Dermis lymphatic vessel endothelial cell (primary cell): ENCODE measurements around the gene CHMP1B. TPM values are rescaled to one million over a fixed set of nuclear protein-coding genes. Genes with fewer than 3 reads are reported as not detected.

Source experiments
- total RNA-seq: library from RNA; depleted of rRNA; stranded (reverse); fragments of >200 nt; gene quantifications from 2 replicates; pipeline ENCODE4 v1.2.1, GENCODE V29; 2014

The CHMP1B gene, protein sequence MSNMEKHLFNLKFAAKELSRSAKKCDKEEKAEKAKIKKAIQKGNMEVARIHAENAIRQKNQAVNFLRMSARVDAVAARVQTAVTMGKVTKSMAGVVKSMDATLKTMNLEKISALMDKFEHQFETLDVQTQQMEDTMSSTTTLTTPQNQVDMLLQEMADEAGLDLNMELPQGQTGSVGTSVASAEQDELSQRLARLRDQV
- 79.9 and 86.7 TPM in 2 replicates for total RNA-seq

GRCh38 chr18:11851146-11851805, at the start of gene CHMP1B:
Gene CHMP1B, plus strand, starts transcription at chr18:11851413. Its CDS starts 99 bp downstream, at chr18:11851512.

Other genes starting within 250 kb of the CHMP1B start
- gene SLC35G4, start 241.8 kb upstream of the CHMP1B start, total RNA-seq, result not detected in 2 replicates
- gene GNAL, start 162.1 kb upstream of the CHMP1B start, total RNA-seq, result 0.26 and 0.33 TPM in 2 replicates
- gene MPPE1, start 56.9 kb downstream of the CHMP1B start, total RNA-seq, result 23.8 and 24.9 TPM in 2 replicates
- gene IMPA2, start 130.1 kb downstream of the CHMP1B start, total RNA-seq, result 9.1 and 16.1 TPM in 2 replicates
- gene ANKRD62, start 242.4 kb downstream of the CHMP1B start, total RNA-seq, result under 0.01 TPM in 1 of 2 replicates, not detected in the other